Coronary artery (tissue), 2 donors: ENCODE results near the gene BEAN1.

Experiments
- DNase-seq: peaks from one replicate; pipeline ENCODE4 v3.0.0-alpha.2; 2017; ENCODE audit warnings: low spot score
- H3K27ac ChIP-seq, 2 donors: fragments of 200-600 bp; sonication (generic); one replicate each; pipeline ENCODE4 v1.5.1; 2016 to 2019
- H3K4me3 ChIP-seq: fragments of 200-600 bp; sonication (generic); 2 replicates; pipeline ENCODE4 v1.5.1; 2016; ENCODE audit warnings: mild to moderate bottlenecking, moderate library complexity
- CTCF ChIP-seq: fragments of 200-600 bp; sonication (generic); IDR thresholded peaks from one replicate; pipeline ENCODE4 v1.5.1; 2019; ENCODE audit warnings: antibody characterized with exemption

Gene BEAN1

GRCh38 chr16:66440970-66441369 is 13.9 kb downstream of the BEAN1 start:
- H3K27ac ChIP-seq: no peak overlapping the region
- no peak overlapping the region for H3K4me3 ChIP-seq
- peak; percentile 59 for DNase-seq
- no peak for TF ChIP-seq CTCF

GRCh38 chr16:66441586-66442375 is 14.7 kb downstream of the BEAN1 start:
- peak; percentile 40 for DNase-seq
- H3K4me3 ChIP-seq: no peak overlapping the region
- H3K27ac ChIP-seq: no peak overlapping the region
- TF ChIP-seq CTCF: no peak

GRCh38 chr16:66442502-66443268 is 15.6 kb downstream of the BEAN1 start:
- Histone ChIP-seq H3K4me3 (no peak overlapping the region), H3K27ac (no peak overlapping the region)
- no peak for TF ChIP-seq CTCF
- DNase-seq: no peak

- DNase-seq: no peak
- no peak overlapping the region for H3K4me3 ChIP-seq
- no peak for TF ChIP-seq CTCF
- no peak overlapping the region for H3K27ac ChIP-seq
These were observed 16.2 kb downstream of the BEAN1 start for GRCh38 chr16:66443269-66443652.

DNA sequence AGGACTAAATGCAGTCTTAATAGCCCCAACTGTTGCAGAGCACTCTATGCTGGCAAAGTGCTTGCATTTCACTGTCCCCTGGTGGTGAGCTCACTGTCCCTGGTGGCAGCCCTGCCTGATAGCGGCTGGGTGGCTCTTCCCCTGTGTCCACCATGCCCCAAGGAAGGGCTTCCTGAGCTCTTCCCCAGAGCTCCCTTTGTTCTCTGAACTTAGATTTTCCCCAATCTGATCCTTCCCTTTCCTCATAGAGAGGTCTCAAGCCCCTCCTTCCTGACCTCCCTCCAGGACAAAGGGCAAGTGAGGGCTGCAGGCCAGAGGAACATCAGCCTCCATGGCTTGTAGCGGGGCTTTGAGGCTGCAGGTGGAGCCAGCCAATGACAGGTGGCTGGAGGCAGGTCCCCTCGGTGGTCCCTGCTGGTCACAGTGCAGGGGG is 17.0 kb downstream of the BEAN1 start:
- Histone ChIP-seq H3K27ac (no peak overlapping the region), H3K4me3 (no peak overlapping the region)
- TF ChIP-seq CTCF: no peak
- DNase-seq: no peak

DNA sequence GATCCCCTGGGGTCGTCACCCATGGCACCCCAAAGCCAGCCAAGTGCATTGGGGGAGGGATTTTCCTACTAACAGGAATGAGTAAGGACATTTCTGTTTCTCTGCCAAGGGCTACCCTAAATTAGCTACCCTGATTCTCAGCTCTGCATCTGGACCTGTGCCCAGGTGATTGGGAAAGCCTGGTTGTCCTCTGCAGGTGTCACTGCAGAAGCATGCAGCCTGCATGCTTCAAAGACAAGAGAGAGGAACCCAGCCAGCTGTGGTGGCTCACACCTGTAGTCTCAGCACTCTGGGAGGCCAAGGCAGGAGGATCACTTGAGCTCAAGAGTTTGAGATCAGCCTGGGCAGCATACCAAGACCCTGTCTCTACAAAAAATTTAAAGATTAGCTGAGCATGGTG is 19.6 kb downstream of the BEAN1 start:
- no peak overlapping the region for H3K4me3 ChIP-seq
- no peak for TF ChIP-seq CTCF
- no peak overlapping the region for H3K27ac ChIP-seq
- peak; percentile 59 for DNase-seq
